Dedifferentiated amniotic fluid mesenchymal stem cell (primary cell): ENCODE results near the gene EMC8.

Experiments
- DNase-seq: peaks from one replicate; pipeline ENCODE4 v3.0.0-alpha.2; 2016; ENCODE audit errors: extremely low spot score

Gene EMC8

DNA sequence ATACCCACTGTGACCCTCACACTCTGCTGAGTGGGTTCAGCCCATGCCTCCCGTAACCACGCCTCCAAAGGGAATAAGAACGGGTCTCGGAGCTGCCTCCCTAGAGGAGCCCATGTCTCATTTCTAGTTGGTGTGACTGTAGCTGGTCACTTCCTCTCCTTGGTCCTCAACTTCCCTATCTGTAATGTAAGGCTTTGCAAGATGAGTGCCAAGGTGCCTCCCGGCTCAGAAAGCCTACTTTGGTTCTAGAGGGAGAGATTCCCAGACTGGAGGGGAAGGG lies 69.2 kb downstream of the EMC8 start:
- no peak for DNase-seq

DNA sequence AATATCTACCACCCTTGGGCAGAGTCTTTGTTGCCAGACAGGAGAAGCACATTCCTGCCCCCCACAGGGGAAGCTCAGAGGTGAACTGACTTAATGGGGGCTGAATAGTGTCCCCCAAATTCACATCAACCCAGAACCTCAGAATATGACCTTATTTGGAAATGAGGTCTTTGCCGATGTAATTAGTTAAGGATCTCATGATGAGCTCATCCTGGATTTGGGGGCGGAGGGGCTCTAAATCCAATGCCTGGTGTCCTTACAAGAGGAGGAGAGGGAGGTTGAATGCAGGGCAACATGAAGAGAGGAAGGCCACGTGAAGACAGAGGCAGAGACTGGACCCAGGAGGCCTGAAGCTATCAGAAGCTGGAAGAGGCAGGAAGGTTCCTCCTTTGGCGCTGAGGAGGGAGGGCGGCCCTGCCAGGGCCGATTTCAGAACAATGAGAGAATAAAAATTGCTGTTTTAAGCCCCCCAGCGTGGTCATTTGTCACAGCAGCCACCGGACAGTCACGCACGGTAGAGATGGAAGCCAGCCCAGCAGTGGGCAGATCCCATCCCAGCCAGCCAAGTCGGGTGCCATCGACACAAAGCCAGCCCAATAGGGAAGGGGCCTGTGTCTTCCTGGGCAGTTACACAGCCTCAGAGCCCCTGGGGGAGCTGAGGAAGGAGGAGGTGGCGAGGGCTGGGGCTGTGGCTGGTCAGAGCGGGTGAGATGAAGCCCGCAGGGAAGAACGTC lies 69.7 kb downstream of the EMC8 start:
- no peak for DNase-seq

DNA sequence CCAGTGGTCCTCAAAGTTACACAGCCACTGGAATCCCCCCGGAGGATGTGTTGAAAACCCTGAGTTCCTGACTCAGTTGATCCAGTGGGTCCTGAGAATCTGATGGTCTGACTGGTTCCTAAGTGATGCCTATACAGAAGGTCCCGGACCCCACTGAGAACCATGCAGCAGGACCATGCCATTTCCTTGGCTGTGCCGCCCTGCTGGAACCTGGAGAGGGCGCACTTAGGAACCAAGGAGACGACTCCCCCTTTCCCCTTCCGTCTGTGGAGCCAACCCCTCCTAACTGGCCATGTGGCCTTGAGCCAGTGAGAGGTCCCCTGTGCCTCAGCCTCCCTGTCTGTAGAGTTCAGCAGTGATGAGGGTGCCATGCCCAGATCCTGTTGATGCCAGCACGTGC lies 70.5 kb downstream of the EMC8 start:
- DNase-seq, result no peak
